GM06990 (cell line): ENCODE measurements around the gene ADAMTS12.

Experiments used
- DNase-seq: peaks from one replicate; pipeline ENCODE4 v3.0.0-alpha.2; 2011; ENCODE audit not compliant: insufficient read length; ENCODE audit errors: extremely low read depth
- H3K27me3 ChIP-seq: replicated peaks from 2 replicates; pipeline ENCODE4 v1.6.0; 2011; ENCODE audit warnings: low read length; ENCODE audit not compliant: control insufficient read depth, insufficient read depth
- H3K36me3 ChIP-seq: 2 replicates; pipeline ENCODE4 v1.5.1; 2011; ENCODE audit warnings: low read length; ENCODE audit not compliant: control insufficient read depth, insufficient read depth
- H3K4me3 ChIP-seq: replicated peaks from 2 replicates; pipeline ENCODE4 v1.5.1; 2011; ENCODE audit warnings: low read depth, mild to moderate bottlenecking, control low read depth, low read length
- TF ChIP-seq, protein P1 (sequence below): IDR thresholded peaks from 2 replicates; pipeline ENCODE4 v1.5.1; 2011; ENCODE audit warnings: low read length, control low read depth, mild to moderate bottlenecking, inconsistent platforms; ENCODE audit not compliant: insufficient read depth, poor library complexity, severe bottlenecking

Gene ADAMTS12

DNA sequence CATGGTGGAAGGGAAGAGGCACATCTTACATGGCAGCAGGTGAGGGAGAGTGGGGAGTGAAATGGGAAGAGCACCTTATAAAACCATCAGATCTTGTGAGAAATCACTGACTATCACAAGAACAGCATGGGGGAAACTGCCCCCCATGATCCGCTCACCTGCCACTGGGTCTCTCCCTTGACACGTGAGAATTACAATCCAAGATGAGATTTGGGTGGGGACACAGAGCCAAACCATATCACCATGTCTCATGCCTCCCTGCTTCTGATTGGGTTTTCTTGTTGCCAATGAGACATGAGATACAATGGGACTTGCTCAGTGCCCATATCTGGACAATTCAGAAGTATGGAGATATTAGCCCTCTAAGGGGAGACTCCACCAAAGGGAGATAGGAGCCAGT, 353.6 kb downstream of the ADAMTS12 start:
- no peaks in the 10 kb centered on the region for H3K27me3 ChIP-seq
- no peak for DNase-seq
- no peak overlapping the region for H3K4me3 ChIP-seq
- TF ChIP-seq, protein P1, sequence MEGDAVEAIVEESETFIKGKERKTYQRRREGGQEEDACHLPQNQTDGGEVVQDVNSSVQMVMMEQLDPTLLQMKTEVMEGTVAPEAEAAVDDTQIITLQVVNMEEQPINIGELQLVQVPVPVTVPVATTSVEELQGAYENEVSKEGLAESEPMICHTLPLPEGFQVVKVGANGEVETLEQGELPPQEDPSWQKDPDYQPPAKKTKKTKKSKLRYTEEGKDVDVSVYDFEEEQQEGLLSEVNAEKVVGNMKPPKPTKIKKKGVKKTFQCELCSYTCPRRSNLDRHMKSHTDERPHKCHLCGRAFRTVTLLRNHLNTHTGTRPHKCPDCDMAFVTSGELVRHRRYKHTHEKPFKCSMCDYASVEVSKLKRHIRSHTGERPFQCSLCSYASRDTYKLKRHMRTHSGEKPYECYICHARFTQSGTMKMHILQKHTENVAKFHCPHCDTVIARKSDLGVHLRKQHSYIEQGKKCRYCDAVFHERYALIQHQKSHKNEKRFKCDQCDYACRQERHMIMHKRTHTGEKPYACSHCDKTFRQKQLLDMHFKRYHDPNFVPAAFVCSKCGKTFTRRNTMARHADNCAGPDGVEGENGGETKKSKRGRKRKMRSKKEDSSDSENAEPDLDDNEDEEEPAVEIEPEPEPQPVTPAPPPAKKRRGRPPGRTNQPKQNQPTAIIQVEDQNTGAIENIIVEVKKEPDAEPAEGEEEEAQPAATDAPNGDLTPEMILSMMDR: no peak
- H3K36me3 ChIP-seq: peaks cover 2% of the 10 kb centered on the region

DNA sequence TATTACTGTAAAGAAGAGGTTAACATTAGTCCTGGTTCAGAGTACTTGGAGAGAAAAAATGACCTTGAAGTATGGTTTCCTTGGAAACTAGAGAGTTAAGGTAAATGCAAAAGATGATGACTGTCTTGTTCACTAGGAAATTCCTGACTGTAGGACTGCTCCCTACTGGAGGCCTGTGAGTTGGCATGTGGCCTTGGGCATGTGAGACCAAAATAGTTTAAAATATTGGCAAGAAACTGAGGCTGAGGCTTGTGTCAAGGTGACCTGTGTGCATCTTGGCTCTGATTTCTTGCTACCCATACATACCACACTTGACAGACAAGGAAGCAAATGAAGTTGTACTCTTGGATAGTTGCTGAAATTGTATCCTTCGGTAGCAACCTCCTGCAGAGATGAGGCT, 354.6 kb downstream of the ADAMTS12 start:
- no peak for DNase-seq

GRCh38 chr5:33536802-33537201, 355.0 kb downstream of the ADAMTS12 start:
- DNase-seq: no peak
- Histone ChIP-seq H3K36me3 (peaks cover 2% of the 10 kb centered on the region), H3K4me3 (no peak overlapping the region), H3K27me3 (no peaks in the 10 kb centered on the region)
- TF ChIP-seq, protein P1: no peak

More for the DNA sequence above, 354.6 kb downstream of the ADAMTS12 start:
- TF ChIP-seq, protein P1: no peak
- Histone ChIP-seq H3K27me3 (no peaks in the 10 kb centered on the region), H3K4me3 (no peak overlapping the region), H3K36me3 (peaks cover 2% of the 10 kb centered on the region)

DNA sequence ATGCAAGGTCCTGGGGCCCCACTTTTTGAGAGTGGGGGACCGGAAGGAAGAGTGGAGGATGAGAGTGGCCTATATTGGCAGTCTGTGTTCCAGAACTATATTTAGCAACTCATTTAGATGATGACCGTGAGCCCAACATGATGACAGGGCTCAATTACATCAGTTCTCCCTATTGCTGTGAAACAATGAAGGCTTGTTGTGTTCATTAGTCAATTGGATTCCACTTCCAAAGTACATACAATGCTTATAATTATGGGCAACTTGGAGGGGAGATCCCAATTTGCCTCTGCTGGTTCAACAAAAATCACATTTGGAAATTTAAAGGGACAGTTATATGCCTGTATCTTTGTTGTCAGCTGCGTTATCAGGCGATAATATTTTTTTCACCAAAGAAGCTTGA, 360.0 kb downstream of the ADAMTS12 start:
- DNase-seq: no peak
- H3K27me3 ChIP-seq: no peaks in the 10 kb centered on the region
- TF ChIP-seq, protein P1: no peak
- peaks cover 4% of the 10 kb centered on the region for H3K36me3 ChIP-seq
- H3K4me3 ChIP-seq: no peak overlapping the region

DNA sequence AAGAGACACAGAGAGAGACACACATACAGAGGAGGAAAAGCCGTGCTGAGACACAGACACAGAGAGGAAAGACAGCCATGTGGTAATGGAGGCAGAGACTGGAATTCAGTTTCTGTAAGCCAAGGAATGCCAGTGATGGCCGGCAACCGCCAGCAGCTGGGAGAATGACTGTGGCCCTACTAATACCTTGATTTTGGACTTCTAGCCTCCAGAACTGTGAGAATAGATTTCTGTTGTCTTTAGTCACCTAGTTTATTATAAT, 360.8 kb downstream of the ADAMTS12 start:
- Histone ChIP-seq H3K36me3 (peaks cover 4% of the 10 kb centered on the region), H3K27me3 (no peaks in the 10 kb centered on the region), H3K4me3 (no peak overlapping the region)
- TF ChIP-seq, protein P1: no peak
- DNase-seq: no peak

GRCh38 chr5:33530183-33531036, 361.4 kb downstream of the ADAMTS12 start:
- TF ChIP-seq, protein P1: no peak
- no peak overlapping the region for H3K4me3 ChIP-seq
- H3K36me3 ChIP-seq: peaks cover 2% of the 10 kb centered on the region
- H3K27me3 ChIP-seq: no peaks in the 10 kb centered on the region
- DNase-seq: peak; percentile 11
